Suprapubic skin (tissue), 3 donors: Measurements from ENCODE around the gene CALM1.

Experiments
- EP300 ChIP-seq: sonication (generic); formaldehyde crosslinking; IDR thresholded peaks from one replicate; pipeline ENCODE4 v1.6.1; 2017; ENCODE audit warnings: antibody characterized with exemption
- POLR2A ChIP-seq, 2 donors: fragments of 450-650 bp; IDR thresholded peaks; one replicate each; pipeline ENCODE4 v1.6.1; 2017; ENCODE audit warnings: antibody characterized with exemption in 2 of 2, mild to moderate bottlenecking in 2 of 2, moderate library complexity in 2 of 2
- TF ChIP-seq, protein P1 (sequence below), 2 donors: fragments of 200-600 bp in 1 of 2; fragments of 450-650 bp in 1 of 2; sonication (generic) in 1 of 2; IDR thresholded peaks; one replicate each; pipeline ENCODE4 v1.5.1; 2016 to 2019; ENCODE audit warnings: antibody characterized with exemption in 2 of 2, mild to moderate bottlenecking in 1 of 2, moderate library complexity in 1 of 2

DNA sequence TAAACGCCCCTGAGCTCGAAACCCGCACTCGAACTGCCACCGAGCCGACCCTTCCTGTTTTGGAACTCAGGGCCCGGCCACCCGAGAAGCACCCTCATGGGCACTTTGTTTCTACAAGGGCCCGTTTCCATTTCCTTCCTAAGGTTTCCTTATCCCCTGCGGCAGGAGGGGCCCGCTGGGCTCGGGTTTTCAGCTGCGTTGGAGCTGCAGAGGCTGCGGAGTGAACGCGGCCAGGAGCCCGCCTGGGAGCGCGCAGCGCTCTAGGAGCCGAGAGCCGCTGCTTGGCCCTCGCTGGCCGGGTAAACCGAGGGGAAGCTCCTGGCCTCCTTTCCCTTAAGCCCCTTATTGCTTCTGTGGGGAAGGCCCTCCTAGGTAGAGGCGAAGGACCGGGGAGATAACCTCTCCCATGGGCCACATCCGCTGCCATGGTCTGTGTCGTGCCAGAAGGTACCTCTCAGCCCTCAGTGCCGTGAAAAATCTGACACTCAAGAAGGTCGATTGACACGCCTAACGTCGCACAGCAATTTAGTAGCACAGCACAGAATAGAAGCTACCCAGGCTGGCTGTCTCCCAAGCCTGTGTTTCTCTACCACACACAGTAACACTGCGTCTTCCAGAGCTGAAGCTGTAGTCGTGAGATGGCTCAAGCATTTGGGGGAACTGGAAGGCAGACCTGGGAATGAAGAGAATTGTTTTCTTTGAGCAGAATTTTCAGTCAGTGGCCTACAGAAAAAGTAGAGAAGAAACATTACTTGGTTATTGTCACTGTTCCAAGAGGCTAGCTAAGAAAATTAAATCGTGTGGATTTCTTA is 12.9 kb upstream of the CALM1 start:
- TF ChIP-seq, protein P1, sequence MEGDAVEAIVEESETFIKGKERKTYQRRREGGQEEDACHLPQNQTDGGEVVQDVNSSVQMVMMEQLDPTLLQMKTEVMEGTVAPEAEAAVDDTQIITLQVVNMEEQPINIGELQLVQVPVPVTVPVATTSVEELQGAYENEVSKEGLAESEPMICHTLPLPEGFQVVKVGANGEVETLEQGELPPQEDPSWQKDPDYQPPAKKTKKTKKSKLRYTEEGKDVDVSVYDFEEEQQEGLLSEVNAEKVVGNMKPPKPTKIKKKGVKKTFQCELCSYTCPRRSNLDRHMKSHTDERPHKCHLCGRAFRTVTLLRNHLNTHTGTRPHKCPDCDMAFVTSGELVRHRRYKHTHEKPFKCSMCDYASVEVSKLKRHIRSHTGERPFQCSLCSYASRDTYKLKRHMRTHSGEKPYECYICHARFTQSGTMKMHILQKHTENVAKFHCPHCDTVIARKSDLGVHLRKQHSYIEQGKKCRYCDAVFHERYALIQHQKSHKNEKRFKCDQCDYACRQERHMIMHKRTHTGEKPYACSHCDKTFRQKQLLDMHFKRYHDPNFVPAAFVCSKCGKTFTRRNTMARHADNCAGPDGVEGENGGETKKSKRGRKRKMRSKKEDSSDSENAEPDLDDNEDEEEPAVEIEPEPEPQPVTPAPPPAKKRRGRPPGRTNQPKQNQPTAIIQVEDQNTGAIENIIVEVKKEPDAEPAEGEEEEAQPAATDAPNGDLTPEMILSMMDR (IDR thresholded peaks at IDR 0.05): no peak
- TF ChIP-seq POLR2A (IDR thresholded peaks at IDR 0.05) (no peak), EP300 (no peak)
